Activated T-helper 9 cell treated with anti-CD3 and anti-CD28 coated beads, Interleukin-2, amount 50 U/mL, for 16 hours (primary cell): Measurements from ENCODE around the gene PTPRF.

ENCODE experiments used
- DNase-seq: peaks from one replicate; pipeline ENCODE4 v3.0.0-alpha.2; 2020; ENCODE audit warnings: low read depth

The PTPRF gene

GRCh38 chr1:43608827-43609226 lies 78.1 kb downstream of the PTPRF start:
- DNase-seq: no peak

DNA sequence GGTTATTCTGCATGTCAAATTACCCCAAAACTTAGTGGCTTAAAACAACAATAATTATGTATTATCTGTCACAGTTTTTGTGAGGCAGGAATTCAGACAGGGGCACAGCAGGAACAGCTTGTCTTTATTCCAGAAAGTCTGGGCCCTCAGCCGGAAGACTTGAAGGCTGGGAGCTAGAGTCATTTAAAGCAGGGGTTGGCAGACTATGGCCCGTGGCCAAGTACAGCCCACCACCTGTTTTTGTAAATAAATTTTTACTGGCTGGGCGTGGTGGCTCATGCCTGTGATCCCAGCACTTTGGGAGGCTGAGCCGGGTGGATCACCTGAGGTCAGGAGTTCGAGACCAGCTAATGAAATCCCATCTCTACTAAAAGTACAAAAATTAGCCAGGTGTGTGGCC lies 79.7 kb downstream of the PTPRF start:
- no peak for DNase-seq

DNA sequence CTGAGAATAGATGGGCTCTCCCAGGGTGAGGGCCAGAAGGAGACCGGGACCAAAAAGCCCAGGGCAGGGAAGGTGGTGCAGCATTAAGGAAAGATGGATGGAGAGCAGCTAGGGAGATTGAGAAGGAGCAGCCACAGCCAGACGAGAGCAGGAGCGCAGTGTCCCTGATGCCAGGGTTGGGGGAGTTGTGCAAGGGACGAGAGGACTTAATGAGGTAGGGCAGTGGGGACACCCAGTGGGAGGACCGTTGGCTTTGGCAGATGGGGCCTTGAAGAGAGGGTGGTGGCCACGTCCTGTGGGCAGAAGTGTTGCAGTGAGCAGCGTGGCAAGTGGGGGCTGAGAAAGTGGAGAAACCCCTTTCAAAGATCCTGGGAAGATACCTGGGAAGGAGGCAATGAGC lies 81.3 kb downstream of the PTPRF start:
- no peak for DNase-seq

- DNase-seq: no peak
Measured at GRCh38 chr1:43612406-43612805, 81.7 kb downstream of the PTPRF start.

- DNase-seq: no peak
Measured at GRCh38 chr1:43613075-43613942, 82.6 kb downstream of the PTPRF start.

DNA sequence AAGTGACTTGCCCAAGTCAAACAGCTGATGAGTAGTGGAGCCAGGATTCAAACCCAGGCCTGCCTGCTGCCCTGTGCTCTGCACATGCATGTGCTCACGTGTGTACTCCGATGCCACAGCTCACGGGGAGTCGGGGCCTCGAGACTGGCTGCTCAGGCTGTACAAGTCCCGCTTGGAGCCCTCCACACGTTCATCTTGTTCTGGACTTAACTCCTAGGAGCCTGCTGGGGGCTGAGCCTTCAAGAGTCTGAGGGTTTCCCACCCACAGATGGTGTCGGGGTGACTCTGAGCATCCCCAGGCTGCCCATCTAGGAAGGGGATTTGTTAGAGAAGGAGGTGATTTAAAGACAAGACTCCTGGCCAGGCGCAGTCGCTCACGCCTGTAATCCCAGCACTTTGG lies 83.5 kb downstream of the PTPRF start:
- no peak for DNase-seq

DNA sequence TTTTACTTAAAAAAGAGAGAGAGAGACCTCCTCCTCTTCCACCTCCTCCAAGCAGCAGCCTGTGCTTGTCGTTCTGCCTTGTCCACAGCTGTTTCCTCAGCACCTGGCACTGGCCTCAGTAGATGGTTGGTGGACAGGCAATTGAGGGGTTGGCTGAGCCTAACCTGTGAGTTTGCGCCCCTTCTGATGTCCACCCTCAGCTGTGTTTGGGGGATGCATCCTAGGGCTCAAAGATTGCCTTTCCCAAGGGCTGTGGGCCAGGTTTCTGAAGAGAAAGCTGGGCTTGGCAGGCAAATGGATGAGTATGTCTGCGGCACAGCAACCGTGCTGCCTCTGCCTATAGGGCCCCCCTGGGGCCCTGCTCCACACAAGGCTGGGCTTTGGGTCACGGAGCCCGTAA lies 84.2 kb downstream of the PTPRF start:
- no peak for DNase-seq

GRCh38 chr1:43616383-43616782 lies 85.7 kb downstream of the PTPRF start:
- DNase-seq: no peak

GRCh38 chr1:43617011-43617410 lies 86.3 kb downstream of the PTPRF start:
- DNase-seq: no peak

DNA sequence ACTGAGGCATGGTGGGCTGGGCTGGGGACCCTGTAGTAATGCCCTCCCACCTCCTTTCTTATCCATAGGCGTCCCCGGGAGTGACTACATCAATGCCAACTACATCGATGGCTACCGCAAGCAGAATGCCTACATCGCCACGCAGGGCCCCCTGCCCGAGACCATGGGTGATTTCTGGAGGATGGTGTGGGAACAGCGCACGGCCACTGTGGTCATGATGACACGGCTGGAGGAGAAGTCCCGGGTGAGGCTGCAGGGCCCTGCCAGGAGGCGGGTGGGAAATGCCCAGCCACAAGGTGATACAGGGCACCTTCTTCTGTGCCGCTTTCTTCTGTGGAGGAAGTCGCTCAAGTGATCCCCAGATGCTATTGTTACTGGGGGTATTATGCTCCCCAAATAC lies 87.0 kb downstream of the PTPRF start:
- DNase-seq: no peak

- no peak for DNase-seq
Measured at GRCh38 chr1:43618521-43619313, 88.0 kb downstream of the PTPRF start.

GRCh38 chr1:43619314-43619790 lies 88.7 kb downstream of the PTPRF start:
- DNase-seq: no peak

DNA sequence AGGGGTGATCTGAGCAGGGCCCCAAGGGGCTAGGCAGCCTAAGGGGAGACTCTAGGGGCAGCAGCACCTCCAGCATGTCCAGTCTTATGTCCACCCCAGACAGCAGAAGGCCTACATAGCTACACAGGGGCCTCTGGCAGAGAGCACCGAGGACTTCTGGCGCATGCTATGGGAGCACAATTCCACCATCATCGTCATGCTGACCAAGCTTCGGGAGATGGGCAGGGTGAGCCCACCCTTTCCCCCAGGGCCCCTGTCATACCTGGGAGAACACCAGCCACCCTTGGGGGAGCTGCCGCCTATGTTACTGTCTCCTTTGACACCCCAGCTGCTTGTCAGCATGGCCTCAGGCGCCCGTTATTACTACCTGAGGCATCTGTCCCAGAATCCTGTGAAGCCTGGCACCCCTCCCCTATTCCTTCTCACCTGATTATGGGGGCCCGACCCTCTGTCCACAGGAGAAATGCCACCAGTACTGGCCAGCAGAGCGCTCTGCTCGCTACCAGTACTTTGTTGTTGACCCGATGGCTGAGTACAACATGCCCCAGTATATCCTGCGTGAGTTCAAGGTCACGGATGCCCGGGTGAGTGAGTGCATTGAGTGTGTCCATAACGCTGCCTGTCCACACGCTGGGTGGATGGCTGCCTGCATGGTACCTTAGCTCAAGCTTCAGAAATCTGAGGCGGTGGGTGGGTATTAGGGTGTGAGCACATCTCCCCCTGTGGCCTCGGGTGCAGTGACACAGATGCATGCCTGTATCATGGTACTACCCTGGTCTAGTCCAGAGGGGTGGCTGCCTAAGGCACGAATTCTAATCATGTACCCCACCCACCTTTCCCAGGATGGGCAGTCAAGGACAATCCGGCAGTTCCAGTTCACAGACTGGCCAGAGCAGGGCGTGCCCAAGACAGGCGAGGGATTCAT lies 89.6 kb downstream of the PTPRF start:
- DNase-seq: no peak

- no peak for DNase-seq
Measured at GRCh38 chr1:43620956-43621355, 90.3 kb downstream of the PTPRF start.

GRCh38 chr1:43621386-43621785 lies 90.7 kb downstream of the PTPRF start:
- no peak for DNase-seq

DNA sequence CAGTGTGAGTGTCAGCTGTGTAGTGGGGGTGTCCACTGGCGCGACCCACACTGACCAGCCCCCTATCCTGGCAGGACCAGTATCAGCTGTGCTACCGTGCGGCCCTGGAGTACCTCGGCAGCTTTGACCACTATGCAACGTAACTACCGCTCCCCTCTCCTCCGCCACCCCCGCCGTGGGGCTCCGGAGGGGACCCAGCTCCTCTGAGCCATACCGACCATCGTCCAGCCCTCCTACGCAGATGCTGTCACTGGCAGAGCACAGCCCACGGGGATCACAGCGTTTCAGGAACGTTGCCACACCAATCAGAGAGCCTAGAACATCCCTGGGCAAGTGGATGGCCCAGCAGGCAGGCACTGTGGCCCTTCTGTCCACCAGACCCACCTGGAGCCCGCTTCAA lies 91.2 kb downstream of the PTPRF start:
- DNase-seq: no peak

GRCh38 chr1:43622471-43622870 lies 91.8 kb downstream of the PTPRF start:
- DNase-seq: no peak

GRCh38 chr1:43622901-43623780 lies 92.5 kb downstream of the PTPRF start:
- no peak for DNase-seq

DNA sequence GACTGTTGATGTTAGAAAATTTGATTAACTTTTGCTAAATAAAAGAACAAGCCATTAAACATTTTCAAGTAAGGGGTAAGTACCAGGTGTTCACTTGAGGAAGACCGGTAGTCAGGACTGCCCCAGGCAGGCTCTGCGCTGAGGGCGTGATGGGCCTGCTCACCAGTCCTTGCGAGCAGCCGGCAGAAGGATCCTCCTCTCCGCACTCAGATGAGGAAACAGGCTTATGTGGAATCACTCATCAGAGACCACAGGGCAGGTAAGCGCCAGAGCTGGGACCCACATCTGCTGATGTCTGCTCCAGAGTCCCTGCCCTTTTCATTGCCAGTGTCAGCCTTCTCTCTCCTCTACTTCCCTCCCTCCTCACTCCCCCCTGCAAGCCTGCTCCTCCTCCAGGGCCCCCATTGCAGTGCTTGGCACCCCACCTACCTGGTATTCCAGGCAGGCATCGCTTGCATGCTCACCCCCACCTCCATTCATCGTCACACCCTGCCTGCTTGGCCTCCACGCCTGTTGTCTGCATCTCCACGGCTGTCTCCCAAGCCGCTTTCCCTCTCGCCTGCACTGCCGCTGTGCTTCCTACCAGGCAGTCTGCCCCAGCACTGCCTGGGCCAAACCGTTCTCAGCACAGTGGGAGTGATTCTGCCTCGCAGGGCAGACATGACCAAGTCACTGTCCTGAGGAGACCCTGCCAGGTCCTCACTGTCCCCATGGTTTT lies 94.5 kb downstream of the PTPRF start:
- DNase-seq: no peak

DNA sequence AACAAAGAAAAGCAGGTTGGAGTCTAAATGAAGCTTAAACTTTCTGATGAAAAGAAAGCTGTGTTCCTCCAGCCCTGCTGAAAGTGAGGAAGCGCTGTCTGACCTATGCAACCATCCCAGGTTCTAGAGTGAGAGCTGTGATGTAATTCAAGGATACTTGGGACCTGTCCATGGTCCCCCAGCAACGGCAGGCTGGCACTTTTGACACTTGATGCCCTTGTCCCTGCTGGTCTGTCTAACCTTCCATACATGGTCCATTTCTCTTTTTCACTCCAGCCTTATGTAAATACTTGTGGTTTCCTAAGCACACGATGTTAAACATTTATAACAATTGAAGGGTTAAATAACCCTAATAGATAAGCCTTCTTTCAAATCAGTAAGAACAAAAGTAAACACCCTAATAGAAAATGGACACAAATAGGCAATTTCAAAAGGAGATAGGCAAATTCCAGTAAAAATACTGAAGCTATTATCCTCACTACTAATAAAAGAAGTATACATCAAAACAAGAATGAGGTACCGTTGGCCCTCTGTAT lies 101.5 kb downstream of the PTPRF start:
- no peak for DNase-seq
